Gastroesophageal sphincter (tissue), 3 donors: ENCODE results near the gene TRIO.

Source experiments
- CTCF ChIP-seq, 4 experiments: fragments of 200-600 bp in 2 of 4; fragments of 450-650 bp in 2 of 4; sonication (generic) in 1 of 4; IDR thresholded peaks; one replicate each; pipeline ENCODE4 v1.5.1; 2017 to 2019; ENCODE audit warnings: antibody characterized with exemption in 4 of 4, mild to moderate bottlenecking in 2 of 4, moderate library complexity in 2 of 4
- POLR2AphosphoS5 ChIP-seq: sonication (generic); formaldehyde crosslinking; IDR thresholded peaks from one replicate; pipeline ENCODE4 v1.6.1; 2017; ENCODE audit warnings: antibody characterized with exemption

- TF ChIP-seq CTCF (IDR thresholded peaks at IDR 0.05), result no peak
- TF ChIP-seq POLR2AphosphoS5, result no peak
Measured at GRCh38 chr5:14495301-14495700, 352.2 kb downstream of the TRIO start.
